ENCODE data around the gene SLC39A11. TPM values are rescaled to one million over a fixed set of nuclear protein-coding genes. Genes with fewer than 3 reads are reported as not detected.

The SLC39A11 gene
- total RNA-seq, 2 experiments from 2014 or later: 9.7 to 12.2 TPM

DNA sequence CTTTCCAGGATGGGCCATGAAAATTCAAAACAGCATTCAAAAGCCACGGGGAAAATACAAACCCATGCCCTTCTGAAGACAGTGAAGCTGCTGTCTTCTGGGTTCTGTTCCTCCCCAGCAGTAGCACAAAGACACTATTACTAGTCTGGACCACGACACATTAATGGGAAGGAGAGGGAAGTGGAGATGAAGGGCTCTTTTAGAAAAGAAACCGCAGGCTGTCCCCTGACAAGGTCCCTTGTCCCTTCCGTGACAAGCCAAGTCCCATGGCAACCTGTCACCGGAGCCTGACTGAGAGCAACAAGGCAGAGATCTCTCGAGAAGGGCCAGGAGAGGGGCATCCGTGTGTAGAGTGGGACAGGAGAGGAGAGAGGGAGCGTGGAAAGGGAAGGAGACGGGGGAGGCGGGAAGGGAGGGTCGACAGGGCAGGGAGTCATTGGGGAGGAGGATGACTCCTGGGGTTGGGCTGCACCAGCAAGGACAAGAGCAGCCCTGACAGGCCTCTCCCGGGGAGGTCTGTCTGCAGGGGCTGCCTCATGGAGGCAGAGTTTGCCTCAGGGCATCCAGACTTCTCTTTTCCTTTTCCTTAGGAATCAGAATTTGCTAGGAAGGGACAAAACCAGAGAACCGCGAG, 436.2 kb downstream of the SLC39A11 start:
- Histone ChIP-seq H3K4me3 (ENCODE audit: low read length) (no peak overlapping the region), H3K27me3 (ENCODE audit: control insufficient read depth in 1 of 2, insufficient read depth in 2 of 2, low read length in 2 of 2) (no peaks in the 10 kb centered on the region), H3K27ac (ENCODE audit: low read depth in 1 of 2, low read length in 2 of 2) (no peak overlapping the region), H3K36me3 (ENCODE audit: insufficient read depth, low read length) (no peaks in the 10 kb centered on the region), H3K9me3 (ENCODE audit: control insufficient read depth in 1 of 2, insufficient read depth in 1 of 2, low read length in 2 of 2) (no peaks in the 10 kb centered on the region), H3K4me1 (ENCODE audit: insufficient read depth, low read length) (no peaks in the 10 kb centered on the region)
- ATAC-seq (ENCODE audit: poor library complexity): no peak
- no peak overlapping the region for H3K27ac Mint-ChIP-seq
- intact Hi-C loops (cut with DNase I, micrococcal nuclease): no loop called here
- POLR2A ChIA-PET: no interaction called here
- H3K27me3 Mint-ChIP-seq: no peaks in the 10 kb centered on the region
- no peaks in the 10 kb centered on the region for H3K36me3 Mint-ChIP-seq (ENCODE audit: low read depth)
- DNase-seq: no peak
- H3K9me3 Mint-ChIP-seq: no peaks in the 10 kb centered on the region
- H3K4me1 Mint-ChIP-seq (ENCODE audit: low read depth): no peaks in the 10 kb centered on the region
- no peak overlapping the region for H3K4me3 Mint-ChIP-seq
- TF ChIP-seq, protein P1, sequence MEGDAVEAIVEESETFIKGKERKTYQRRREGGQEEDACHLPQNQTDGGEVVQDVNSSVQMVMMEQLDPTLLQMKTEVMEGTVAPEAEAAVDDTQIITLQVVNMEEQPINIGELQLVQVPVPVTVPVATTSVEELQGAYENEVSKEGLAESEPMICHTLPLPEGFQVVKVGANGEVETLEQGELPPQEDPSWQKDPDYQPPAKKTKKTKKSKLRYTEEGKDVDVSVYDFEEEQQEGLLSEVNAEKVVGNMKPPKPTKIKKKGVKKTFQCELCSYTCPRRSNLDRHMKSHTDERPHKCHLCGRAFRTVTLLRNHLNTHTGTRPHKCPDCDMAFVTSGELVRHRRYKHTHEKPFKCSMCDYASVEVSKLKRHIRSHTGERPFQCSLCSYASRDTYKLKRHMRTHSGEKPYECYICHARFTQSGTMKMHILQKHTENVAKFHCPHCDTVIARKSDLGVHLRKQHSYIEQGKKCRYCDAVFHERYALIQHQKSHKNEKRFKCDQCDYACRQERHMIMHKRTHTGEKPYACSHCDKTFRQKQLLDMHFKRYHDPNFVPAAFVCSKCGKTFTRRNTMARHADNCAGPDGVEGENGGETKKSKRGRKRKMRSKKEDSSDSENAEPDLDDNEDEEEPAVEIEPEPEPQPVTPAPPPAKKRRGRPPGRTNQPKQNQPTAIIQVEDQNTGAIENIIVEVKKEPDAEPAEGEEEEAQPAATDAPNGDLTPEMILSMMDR (IDR thresholded peaks at IDR 0.05): no peak
- CTCF ChIA-PET: no interaction called here

DNA sequence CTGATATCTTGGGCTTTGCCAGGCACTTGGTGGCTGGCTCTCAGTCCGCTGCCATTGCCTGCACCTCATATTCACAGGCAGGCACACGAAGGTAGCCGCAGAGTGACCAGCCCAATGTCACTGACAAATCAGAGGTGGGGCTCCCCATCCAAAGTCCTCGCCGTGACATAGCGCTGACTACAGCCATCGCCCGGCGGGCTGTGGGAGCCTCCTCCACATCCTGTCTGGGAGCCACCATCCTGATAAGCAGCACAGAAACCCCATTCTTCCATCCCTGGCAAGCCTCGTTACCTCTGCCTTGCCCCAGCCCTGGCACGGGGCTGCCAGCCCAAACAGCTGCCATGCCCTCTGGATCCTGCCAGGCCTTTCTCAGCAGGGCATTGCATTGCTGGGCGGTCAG, 437.8 kb downstream of the SLC39A11 start:
- Histone ChIP-seq H3K36me3 (ENCODE audit: insufficient read depth, low read length) (no peaks in the 10 kb centered on the region), H3K9me3 (ENCODE audit: control insufficient read depth in 1 of 2, insufficient read depth in 1 of 2, low read length in 2 of 2) (no peaks in the 10 kb centered on the region), H3K27ac (ENCODE audit: low read depth in 1 of 2, low read length in 2 of 2) (no peak overlapping the region), H3K4me3 (ENCODE audit: low read length) (no peak overlapping the region), H3K4me1 (ENCODE audit: insufficient read depth, low read length) (no peaks in the 10 kb centered on the region), H3K27me3 (ENCODE audit: control insufficient read depth in 1 of 2, insufficient read depth in 2 of 2, low read length in 2 of 2) (no peaks in the 10 kb centered on the region)
- ATAC-seq (ENCODE audit: poor library complexity) (no peak), DNase-seq (no peak)
- no peak overlapping the region for H3K4me3 Mint-ChIP-seq
- H3K9me3 Mint-ChIP-seq: no peaks in the 10 kb centered on the region
- H3K36me3 Mint-ChIP-seq (ENCODE audit: low read depth): no peaks in the 10 kb centered on the region
- TF ChIP-seq, protein P1 (IDR thresholded peaks at IDR 0.05): no peak
- CTCF ChIA-PET: no interaction called here
- no peak overlapping the region for H3K27ac Mint-ChIP-seq
- H3K4me1 Mint-ChIP-seq (ENCODE audit: low read depth): no peaks in the 10 kb centered on the region
- intact Hi-C loops (cut with DNase I, micrococcal nuclease): no loop called here
- POLR2A ChIA-PET: no interaction called here
- no peaks in the 10 kb centered on the region for H3K27me3 Mint-ChIP-seq

DNA sequence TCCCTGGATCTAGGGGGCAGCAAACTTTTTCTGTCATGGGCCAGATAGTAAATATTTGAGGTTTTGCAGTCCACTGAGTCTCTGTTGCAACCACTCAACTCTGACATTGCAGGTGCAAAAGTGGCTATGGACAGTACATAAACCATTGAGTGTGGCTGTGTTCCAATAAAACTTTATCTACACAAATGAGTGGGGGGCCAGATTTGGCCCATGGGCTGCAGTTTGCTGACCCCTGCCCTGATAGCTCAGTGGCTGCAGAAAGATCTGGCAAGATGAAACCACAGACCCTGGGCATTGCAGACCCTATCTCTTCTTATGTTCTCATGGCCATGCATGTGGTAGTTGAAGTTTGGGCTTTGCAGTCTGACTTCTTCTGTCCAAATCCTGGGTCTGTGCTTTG, 440.5 kb downstream of the SLC39A11 start:
- Mint-ChIP-seq H3K4me1 (ENCODE audit: low read depth) (no peaks in the 10 kb centered on the region), H3K27ac (no peak overlapping the region), H3K4me3 (no peak overlapping the region), H3K9me3 (no peaks in the 10 kb centered on the region), H3K27me3 (no peaks in the 10 kb centered on the region), H3K36me3 (ENCODE audit: low read depth) (peaks cover 13% of the 10 kb centered on the region)
- DNase-seq (no peak), ATAC-seq (ENCODE audit: poor library complexity) (no peak)
- Histone ChIP-seq H3K36me3 (ENCODE audit: insufficient read depth, low read length) (no peaks in the 10 kb centered on the region), H3K9me3 (ENCODE audit: control insufficient read depth in 1 of 2, insufficient read depth in 1 of 2, low read length in 2 of 2) (peaks cover 0 to 5% of the 10 kb centered on the region in 2 experiments), H3K4me1 (ENCODE audit: insufficient read depth, low read length) (no peaks in the 10 kb centered on the region), H3K27me3 (ENCODE audit: control insufficient read depth in 1 of 2, insufficient read depth in 2 of 2, low read length in 2 of 2) (no peaks in the 10 kb centered on the region), H3K27ac (ENCODE audit: low read depth in 1 of 2, low read length in 2 of 2) (no peak overlapping the region), H3K4me3 (ENCODE audit: low read length) (no peak overlapping the region)
- TF ChIP-seq, protein P1 (IDR thresholded peaks at IDR 0.05): no peak
- ChIA-PET POLR2A (no interaction called here), CTCF (no interaction called here)
- intact Hi-C loops (cut with DNase I, micrococcal nuclease): no loop called here
